GM12891 (cell line): ENCODE data around the gene KCNJ1.

ENCODE experiments used
- POLR2A ChIP-seq: IDR thresholded peaks from 2 replicates; pipeline ENCODE4 v1.6.1; 2011; ENCODE audit warnings: low read depth, low read length, control low read depth
- POLR2AphosphoS5 ChIP-seq: IDR thresholded peaks from 2 replicates; pipeline ENCODE4 v1.6.1; 2011; ENCODE audit warnings: low read depth, low read length, control low read depth

DNA sequence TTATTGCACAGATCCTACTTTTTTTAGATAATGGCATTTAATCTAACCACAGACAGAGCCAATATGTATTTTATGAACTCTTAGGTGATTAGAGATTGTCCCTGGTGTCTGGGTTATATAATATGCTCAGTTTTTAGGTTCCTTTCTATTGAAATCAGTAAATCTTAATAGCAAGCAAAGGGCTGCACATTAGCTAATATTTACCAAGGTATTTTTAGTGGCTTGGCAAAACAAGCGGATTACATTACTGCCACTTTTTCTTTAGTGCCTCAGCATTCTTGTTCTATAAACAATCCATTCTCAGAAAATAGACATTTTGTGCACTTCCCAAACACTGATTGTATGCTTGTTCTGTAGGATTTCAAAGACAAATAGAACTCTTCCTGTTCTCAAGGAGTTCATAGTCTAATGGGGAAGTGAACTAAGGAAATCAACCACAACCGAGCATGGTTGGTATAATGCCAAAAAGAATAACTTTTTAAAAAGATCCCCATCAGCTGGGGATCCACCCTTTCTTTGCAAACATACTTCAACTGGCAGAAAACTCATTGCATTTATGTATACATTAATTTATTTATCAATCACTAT is 23.8 kb downstream of the KCNJ1 start:
- TF ChIP-seq POLR2A (no peak), POLR2AphosphoS5 (no peak)
